GM12864 (cell line): Measurements from ENCODE around the gene ATG14.
A peak's percentile ranks its signal among the peaks of the same experiment; 100 is the strongest.

Experiments used
- DNase-seq: peaks from one replicate; pipeline ENCODE4 v3.0.0-alpha.2; 2011; ENCODE audit warnings: low read depth
- H3K4me3 ChIP-seq: 2 replicates; pipeline ENCODE4 v1.5.1; 2011; ENCODE audit warnings: mild to moderate bottlenecking, low read depth, low read length, control low read depth
- TF ChIP-seq, protein P1 (sequence below): IDR thresholded peaks from 2 replicates; pipeline ENCODE4 v1.5.1; 2011; ENCODE audit warnings: low read depth, mild to moderate bottlenecking, moderate library complexity, low read length, control low read depth, inconsistent platforms; ENCODE audit errors: missing control alignments

ATG14 gene

DNA sequence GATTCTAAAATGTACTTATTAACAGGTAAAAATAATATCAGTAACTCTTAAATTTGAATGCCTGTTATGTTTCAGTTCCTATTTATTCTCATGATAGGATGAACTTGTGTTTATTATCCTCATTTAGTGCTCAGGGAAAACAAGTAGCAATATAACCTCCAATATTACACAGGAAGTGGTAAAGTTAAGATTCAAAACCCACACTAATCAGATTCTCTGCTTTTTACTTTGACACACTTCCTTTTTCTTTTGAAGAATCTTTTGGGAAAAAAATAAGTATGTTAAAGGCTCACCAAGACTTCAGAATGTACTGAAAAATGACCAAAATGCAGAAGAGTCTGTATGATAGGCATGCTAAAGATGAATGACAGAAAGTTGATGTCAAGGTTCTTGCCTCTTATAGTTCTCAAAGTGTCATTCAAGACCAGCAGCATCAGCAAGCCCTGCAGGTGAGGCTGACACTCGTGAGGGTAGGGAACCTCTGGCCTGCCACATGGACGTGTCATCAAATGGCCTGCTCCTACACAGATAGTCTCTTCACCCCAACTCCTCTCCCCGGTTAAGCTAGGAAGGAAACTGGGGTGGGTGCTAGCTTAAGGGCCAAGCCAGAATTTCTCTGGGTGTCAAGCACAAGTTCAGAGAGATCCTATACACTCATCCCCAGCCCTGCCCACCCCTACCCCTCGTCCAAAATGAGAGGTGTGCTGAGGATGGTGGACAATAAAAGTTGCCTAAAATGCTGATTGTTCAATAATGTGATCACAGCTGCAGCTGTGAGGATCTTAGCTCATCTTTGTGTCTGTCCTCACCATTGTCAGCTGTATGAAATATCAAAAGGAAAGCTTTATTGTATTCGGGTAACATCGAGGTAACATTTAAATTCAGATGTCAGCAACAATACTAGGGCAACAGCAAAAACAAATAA is 22.5 kb upstream of the ATG14 start:
- no peak overlapping the region for H3K4me3 ChIP-seq
- TF ChIP-seq, protein P1, sequence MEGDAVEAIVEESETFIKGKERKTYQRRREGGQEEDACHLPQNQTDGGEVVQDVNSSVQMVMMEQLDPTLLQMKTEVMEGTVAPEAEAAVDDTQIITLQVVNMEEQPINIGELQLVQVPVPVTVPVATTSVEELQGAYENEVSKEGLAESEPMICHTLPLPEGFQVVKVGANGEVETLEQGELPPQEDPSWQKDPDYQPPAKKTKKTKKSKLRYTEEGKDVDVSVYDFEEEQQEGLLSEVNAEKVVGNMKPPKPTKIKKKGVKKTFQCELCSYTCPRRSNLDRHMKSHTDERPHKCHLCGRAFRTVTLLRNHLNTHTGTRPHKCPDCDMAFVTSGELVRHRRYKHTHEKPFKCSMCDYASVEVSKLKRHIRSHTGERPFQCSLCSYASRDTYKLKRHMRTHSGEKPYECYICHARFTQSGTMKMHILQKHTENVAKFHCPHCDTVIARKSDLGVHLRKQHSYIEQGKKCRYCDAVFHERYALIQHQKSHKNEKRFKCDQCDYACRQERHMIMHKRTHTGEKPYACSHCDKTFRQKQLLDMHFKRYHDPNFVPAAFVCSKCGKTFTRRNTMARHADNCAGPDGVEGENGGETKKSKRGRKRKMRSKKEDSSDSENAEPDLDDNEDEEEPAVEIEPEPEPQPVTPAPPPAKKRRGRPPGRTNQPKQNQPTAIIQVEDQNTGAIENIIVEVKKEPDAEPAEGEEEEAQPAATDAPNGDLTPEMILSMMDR: no peak
- DNase-seq: no peak

DNA sequence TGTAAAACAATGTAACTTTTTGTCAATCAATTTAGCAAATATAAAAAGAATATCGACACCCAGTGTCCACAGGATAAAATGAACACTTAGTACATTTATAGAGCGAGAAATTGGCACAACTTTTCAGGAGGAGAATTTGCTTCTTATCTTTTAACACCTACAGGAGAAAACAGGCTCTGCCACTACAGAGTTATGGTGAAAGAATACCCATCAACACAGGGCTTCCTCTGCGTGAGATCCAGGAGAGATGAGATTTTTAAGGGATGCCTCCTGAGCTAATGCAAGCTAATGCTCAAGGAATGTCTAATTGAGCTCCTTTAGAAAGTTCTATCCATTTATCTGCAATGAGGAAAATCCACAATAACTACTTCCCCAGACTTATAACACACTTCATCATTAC is 21.0 kb upstream of the ATG14 start:
- DNase-seq: no peak
- no peak overlapping the region for H3K4me3 ChIP-seq
- TF ChIP-seq, protein P1: no peak

DNA sequence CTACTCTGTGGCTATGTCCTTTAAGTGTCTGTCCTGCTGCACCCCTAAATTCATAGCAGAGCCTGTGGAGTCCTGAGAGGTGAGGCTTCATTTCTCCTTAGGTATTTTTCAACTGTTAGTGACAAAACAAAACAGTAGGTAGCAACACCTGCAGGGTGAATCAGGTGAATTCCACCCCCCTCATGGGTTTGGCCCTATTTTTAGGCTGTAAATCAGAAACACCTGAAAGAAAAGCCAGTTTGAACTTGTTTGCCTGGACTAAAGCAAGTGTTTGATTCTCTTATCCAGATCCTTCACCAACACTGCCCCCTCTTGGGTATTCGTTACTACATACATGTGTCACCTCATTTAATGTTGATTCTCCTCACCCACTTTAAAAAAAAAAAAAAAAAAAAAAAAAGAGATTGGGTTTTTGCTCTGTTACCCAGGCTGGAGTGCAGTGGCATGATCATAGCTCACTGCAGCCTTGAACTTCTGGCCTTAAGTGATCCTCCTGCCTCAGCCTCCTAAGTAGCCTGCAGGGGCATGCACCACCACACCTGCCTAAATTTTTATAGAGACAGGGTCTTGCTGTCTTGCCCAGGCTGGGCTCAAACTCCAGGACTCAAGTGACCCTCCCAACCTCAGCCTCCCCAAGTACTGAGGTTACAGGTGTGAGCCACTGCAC is 18.5 kb upstream of the ATG14 start:
- peak; percentile 53 for DNase-seq
- TF ChIP-seq, protein P1: peak; percentile 52
- no peak overlapping the region for H3K4me3 ChIP-seq

DNA sequence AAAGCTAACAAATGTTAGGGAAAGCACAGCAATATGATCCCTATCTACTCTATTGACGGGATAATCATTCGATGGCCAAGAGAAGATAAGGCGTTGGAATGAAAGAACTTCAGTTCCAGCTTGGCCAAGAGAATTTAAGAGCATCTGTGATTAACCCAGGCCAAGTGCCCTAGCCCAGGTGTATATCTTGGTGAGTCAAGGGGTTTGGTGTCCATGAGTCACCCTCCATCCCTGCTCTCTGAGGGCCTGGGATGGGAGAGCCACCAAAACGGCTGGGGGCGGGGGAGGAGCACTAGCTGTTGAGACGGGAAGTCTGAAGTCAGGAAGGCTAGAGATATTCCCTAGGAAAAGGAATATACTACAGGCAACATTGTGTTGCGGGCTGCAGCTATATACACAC is 15.8 kb upstream of the ATG14 start:
- TF ChIP-seq, protein P1: no peak
- DNase-seq: no peak
- no peak overlapping the region for H3K4me3 ChIP-seq

DNA sequence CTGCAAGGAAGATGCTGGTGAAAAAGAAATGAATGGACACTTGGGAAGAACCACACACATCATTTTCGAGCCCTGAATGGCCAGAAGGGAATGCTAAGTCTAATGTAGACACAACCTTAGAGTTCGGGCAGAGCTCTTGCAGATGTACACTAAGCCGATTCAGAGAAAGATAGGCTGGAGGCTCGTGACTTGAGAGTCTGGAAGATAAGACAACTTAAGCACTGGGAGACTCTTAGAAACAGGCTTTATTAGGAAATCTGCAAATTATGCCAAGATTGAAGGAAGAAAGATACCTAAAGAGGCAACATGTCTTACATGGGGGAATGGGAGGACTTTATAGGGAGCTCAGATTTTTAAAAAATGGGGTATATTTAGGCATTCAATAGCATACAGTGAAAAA is 15.3 kb upstream of the ATG14 start:
- no peak for DNase-seq
- H3K4me3 ChIP-seq: no peak overlapping the region
- TF ChIP-seq, protein P1: no peak

DNA sequence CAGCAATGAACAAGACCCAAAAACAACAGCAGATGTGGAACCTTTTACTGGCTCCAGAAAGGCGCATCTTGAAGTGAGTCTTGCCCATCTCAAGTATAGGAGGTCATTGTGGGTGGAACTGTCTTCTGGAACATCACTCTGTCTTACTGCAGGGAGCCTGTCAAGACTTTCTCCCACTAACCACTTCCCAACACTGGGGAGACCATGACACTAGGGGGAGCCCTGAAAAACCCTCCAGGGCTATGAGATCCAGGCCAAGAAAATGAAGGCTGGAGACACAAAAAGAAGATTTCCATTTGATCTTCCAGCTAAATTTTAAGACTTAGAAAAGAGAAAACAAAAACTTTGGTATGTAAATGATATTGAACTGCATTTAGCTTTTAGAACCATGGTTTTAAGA is 13.5 kb upstream of the ATG14 start:
- TF ChIP-seq, protein P1: no peak
- DNase-seq: no peak

More for the DNA sequence above, 13.5 kb upstream of the ATG14 start:
- no peak overlapping the region for H3K4me3 ChIP-seq
